Measurements from ENCODE around the gene POTEI.
"Not testable (repeated sequence)": the region's sequence is repeated elsewhere in the genome, so short reads cannot be mapped to it uniquely, and the experiment has no call there.

DNA sequence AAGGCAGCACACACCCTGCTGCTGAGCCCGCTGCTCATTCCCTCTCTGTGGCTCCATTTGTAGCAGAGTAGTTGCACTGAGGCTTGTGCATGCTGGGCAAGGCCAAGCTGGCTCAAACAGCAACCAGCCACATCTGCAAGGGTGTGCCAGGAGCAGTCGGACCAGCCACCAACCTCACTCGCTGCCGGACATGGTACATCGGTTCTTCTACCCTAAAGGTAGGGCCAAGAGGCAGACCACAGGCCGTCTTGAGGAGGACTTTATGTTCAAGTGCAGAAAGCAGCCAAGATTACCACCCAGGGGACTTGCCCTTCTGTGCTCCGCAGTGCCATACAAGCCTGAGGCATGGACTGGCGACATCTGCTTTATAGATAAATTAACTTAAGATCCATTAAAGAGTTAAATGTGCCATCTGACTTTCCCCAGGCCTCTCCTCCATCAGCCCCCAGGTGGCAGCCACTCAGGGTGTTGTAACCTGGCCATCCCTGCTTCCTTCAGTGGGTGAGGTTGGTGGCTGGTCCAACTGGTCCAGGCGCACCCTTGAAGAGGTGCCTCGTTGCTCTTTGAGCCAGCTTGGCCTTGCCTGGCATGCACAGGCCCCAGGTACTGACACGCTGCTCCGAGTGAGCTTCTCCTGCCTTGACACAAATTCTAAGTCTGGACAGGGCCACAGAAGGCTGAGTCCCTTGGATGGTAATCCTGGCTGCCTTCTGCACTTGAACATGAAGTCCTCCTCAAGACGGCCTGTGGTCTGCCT, 55.0 kb downstream of the POTEI start:
- TF ChIP-seq, protein P1, sequence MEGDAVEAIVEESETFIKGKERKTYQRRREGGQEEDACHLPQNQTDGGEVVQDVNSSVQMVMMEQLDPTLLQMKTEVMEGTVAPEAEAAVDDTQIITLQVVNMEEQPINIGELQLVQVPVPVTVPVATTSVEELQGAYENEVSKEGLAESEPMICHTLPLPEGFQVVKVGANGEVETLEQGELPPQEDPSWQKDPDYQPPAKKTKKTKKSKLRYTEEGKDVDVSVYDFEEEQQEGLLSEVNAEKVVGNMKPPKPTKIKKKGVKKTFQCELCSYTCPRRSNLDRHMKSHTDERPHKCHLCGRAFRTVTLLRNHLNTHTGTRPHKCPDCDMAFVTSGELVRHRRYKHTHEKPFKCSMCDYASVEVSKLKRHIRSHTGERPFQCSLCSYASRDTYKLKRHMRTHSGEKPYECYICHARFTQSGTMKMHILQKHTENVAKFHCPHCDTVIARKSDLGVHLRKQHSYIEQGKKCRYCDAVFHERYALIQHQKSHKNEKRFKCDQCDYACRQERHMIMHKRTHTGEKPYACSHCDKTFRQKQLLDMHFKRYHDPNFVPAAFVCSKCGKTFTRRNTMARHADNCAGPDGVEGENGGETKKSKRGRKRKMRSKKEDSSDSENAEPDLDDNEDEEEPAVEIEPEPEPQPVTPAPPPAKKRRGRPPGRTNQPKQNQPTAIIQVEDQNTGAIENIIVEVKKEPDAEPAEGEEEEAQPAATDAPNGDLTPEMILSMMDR (conservative IDR thresholded peaks at IDR 0.05), result not testable (repeated sequence)
- TF ChIP-seq EZH2 (IDR thresholded peaks at IDR 0.05; ENCODE audit: low read depth), result not testable (repeated sequence)

Data from PC-9 (cell line).